GM19238 (cell line): ENCODE data around the gene HSPA5.
A peak's percentile ranks its signal among the peaks of the same experiment; 100 is the strongest.
"Not testable (repeated sequence)": the region's sequence is repeated elsewhere in the genome, so short reads cannot be mapped to it uniquely, and the experiment has no call there.

ENCODE experiments used
- DNase-seq: peaks from one replicate; pipeline ENCODE4 v3.0.0; 2011; ENCODE audit warnings: low spot score; ENCODE audit not compliant: insufficient read length

HSPA5 gene

DNA sequence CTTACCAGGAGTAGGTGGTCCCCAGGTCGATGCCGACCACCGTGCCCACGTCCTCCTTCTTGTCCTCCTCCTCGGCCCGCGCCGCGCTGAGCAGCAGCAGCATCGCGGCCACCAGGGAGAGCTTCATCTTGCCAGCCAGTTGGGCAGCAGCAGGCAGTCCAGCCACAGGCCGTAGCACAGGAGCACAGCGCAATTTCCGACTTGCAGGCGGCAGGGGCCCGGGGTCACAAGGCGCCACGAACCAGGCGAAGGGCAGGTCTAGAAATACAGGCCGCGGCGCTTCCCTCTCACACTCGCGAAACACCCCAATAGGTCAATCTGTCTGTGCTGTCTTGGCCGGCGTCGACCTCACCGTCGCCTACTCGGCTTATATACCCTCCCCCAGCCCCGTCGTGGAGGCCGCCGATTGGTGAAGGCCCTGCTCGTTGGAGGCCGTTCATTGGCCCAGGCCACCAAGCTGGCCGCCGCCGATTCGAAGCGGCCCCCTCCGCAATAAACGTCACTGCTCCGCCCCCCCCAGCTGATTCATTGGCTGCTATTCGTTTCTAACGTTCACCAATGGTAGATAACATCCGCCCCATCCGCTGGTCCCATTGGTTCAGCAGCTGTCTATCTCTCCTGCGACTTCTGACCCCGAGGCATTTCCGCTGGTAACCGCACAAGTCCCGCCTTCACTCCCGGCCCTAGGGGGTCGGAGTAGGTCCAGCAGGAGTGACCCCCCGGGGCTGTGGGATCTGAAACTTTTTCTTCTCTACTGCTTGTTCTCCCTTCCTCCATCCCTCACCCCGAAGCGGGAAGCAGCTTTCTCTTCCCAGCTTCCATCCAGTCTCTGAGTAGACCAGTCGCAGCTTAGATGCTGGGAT, at the start of gene HSPA5:
HSPA5 (minus strand) TSS at position 344 of the 863 bp plus-strand sequence; CDS start at position 127, 217 bp downstream.
- peak; percentile 95 for DNase-seq

- not testable (repeated sequence) for DNase-seq
Measured at GRCh38 chr9:125286935-125287433, 45.8 kb upstream of the HSPA5 start.

DNA sequence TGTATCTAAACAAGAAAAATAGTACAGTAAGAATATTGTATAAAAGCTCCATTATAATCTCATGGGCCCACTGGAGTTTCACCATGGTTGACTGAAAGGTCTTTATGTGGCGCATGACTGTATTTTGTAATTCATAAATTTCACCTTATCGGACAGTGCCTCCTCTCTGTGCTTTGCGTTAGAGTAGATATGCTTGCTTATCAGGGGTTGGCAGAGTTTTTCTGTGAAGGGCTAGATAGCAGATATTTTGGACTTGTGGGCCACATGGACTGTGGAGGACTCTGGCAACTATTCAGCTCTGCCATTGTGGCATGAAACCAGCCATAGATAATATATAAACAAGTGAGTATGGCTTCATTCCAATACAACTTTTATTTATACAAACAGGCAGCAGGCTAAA, 43.7 kb upstream of the HSPA5 start:
- DNase-seq = no peak

DNA sequence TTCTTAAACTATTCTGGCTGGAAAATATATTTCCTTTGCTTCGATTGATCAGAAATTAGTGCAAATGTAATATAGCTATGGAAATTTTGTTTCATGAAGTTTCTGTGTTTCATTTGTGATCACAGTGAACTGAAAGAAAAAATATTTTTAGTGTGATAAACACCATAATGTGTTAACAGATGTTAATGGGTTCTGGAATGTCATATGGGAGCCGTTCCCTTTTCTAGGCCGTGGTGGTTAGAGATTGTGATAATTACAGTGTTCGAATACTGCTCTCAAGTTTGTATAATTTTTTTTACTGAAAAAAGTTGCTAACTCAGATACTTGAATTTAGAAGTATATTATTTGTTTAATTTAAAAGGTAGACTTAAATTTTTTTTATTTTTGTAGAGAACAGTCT, 39.8 kb upstream of the HSPA5 start:
- no peak for DNase-seq

DNA sequence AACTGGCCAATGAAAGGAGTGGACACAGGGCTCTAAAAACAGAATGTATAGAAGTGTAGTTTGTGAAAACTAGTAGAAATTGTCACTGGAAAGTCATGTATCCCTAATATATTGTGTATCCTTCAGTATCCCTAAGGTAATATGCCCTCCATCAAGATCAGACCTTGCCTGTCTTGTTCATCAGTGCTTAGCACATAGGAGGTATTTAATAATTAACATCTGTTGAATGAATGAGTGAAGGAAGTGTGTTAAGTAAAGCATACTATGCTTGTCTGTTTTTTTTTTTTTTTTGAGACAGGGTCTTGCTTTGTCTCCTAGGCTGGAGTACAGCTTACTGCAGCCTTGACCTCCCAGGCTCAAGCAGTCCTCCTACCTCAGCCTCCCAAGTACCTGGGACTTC, 36.3 kb upstream of the HSPA5 start:
- DNase-seq = no peak

DNA sequence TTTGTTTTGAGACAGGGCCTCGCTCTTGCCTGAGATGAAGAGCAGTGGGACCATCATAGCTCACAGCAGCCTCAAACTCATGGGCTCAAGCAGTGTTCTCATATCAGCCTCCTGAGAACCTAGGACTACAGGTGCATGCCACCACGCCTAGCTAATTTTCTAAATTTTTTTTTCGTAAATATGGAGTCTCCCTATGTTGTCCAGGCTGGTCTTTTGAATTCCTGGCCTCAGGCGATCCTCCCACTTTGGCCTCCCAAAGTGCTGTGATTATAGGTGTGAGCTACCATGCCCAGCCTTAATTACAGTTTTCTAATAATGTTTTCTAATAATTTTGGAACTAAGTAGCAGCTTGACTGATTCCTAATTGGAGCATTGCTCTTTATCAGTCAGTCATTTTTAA, 35.6 kb upstream of the HSPA5 start:
- no peak for DNase-seq

DNA sequence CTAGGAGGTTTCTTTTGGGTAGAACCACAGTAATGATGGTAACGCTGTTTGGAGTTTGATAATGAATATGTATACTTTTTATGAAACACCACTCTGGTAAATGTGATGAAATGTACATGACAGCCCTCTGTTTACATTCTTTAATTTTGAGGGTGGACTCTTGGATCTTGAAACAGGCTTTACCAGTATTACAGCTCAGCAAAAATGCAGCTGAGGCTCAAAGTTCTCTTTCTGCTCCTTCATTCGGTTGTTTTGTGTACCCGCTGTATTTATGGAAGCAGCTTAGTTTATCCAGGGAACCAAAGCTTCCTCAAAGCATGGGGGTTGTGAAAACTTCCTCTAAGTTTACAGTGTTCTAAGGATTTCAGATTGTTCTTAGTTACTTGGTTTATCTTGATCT, 31.6 kb upstream of the HSPA5 start:
- DNase-seq = no peak

DNA sequence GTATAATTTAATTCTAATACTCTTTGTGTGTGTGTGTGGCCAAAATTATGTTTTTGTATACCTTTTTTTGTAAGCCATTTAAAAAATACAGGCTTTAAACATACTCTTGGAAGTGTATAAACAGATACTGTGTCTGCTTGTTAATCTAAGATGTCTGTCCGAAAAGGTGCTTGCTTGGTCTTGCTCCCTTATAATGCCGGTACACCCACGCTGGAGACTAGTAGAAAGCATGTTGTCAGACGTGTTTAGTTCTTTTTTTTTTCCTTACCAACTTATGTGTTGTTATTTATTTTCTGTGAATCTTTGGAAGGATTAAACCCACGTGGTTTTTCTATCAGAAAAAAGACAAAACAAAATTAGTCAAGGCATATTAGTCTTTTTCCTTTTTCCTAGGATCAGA, 29.9 kb upstream of the HSPA5 start:
- DNase-seq = no peak

DNA sequence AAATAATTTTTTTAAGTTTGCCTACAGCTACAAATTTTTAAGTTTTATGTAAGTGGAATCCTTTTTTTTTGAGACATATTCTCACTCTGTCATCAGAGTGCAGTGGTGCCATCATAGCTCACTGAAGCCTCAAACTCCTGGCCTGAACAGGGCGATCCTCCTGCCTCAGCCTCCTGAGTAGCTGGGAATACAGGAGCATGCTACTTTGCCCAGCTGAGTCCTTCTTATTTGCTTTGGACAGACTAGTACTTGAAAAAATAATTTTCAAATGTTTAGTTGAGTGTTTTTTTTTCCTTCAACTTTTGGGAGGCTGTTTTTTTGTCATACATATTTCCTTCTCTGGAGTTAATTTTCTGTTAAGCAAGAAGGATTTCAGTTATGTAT, 27.9 kb upstream of the HSPA5 start:
- DNase-seq = no peak

DNA sequence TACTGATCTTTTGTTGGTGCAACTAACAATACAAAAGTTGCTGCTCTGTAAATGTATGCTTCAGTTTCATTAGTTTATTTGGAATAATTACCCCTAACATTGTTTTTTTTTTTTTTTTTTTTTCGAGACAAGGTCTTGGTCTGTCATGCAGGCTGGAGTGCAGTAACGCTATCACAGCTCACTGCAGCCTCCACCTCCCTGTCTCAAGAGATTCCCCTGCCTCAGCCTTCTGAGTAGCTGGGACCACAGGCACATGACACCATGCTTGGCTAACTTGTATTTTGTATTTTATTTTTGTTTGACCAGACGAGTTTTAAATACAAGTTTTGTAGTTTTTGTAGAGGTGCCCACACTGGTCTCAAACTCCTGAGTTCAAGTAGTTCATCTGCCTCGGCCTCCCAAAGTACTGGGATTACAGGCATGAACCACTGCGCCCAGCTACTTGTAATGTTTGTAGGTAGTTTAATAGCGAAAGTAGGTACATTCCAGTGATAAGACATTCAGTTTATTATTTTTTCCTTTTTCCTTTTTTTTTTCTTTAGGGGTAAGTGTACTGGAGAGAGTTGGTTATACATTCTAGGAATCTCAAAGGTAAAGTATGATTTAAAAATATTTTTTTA, 27.4 kb upstream of the HSPA5 start:
- DNase-seq = no peak

GRCh38 chr9:125264068-125264467, 22.9 kb upstream of the HSPA5 start:
- DNase-seq = not testable (repeated sequence)

DNA sequence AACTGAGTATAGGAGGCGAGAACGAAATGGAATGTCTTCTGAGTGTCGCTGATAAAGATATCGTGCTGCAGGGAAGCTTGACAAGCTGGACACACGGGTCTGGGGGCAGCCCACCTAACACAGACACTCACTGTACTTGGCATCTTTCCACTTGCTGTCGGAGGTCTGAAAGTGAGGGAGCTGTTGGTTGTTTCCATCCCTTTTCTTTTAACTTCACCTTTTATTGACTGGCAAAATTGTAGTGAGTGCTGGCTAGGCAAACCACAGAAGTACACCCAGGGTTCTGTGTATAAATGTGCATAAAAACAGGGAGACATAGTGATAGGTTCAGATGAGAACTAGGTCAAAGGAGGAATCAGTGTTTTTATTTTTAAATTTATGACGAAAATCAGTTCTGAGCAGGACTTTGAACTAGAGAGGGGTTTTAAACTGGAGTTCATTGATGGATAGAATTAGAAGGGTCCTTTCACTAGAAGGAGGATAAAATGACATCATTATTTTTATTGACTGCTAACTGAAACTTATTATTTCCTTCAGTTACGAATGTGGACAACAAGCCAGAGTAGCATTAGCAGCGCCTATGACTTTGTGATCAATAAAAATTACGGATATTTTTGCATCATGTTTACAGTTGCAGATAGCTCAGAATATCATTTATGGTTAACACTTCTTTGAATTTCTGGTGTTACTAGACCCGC, 21.3 kb upstream of the HSPA5 start:
- no peak for DNase-seq

GRCh38 chr9:125261501-125262293, 20.6 kb upstream of the HSPA5 start, which contains the start of gene GAPVD1:
Gene GAPVD1, plus strand, starts transcription at chr9:125261826. Its CDS starts 37,096 bp downstream, at chr9:125298922.
- DNase-seq = peak; percentile 96

DNA sequence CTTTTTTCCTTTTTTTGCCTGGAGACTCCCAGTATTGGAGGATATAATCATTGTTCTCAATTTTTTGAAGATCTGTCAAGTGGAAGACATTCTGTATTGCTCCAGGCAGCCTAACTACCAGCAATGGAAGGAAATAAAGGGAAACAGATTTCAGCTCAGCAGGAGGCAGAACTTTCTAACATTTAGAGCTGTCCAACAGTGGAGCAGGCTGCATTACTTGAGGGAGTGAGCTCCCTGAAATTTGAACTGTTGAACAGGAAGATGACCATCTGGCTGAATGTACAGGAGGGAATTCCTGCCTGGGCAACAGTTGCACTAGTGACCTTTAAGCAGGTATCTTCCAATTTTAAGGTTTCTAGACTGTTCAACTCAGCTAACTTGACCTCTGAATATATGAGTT, 19.4 kb upstream of the HSPA5 start:
- no peak for DNase-seq

DNA sequence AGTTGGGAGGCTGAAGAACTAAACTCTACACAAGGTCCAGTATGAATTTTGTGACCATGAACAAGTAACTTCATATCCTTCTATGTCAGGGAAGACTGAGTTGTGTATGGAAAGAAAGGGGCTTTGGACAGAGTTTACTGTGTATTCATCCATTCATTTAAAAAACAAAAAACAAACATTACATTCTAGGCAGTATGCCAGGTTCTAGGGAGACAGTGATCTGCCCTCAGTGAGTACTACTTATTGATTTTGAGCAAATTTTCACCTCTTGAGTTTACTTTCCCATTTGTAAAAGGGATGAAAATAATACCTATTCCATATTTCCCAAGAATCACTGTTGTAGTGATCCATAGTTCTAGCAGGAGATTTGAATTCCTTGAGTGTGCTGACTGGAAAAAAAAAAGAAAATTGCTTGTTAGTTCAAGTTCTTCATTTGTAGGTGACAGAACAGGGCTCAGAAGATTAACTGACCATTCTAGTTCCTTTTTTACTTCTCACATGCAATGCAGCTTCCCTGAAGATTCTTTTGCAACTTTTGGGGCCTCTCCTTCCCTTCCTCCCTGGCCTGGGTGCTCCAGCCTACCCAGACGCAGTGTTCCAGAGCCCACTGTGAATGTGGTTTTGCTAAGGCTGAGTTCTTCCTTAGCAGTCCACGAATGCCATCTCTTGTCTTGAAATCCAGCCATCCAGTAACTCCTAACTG, 17.8 kb upstream of the HSPA5 start:
- no peak for DNase-seq

DNA sequence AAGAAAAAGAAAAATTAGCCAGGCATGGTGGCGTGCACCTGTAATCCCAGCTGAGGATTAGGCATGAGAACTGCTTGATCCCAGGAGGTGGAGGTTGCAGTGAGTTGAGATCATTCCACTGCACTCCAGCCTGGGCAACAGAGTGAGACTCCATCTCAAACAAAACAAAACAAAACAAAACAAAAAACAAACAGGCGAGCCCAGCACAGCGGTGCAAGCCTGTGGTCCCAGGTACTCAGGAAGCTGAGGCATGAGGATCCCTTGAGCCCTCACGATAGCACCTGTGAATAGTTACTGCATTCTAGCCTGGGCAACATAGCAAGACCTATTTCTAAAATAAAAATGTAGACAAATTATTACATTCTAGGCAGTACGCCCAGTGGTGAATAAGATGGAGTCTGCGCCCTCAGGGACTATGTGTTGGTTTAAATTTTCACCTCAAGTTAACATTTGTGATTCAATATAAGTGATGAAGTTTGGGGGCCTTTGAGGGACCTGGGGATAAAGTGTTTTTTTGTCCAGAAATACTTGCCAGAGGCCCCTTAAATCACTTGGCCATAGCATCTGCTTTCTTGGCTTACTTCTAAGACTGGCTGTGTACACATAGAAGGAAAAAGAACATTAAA, 17.1 kb upstream of the HSPA5 start:
- DNase-seq = no peak

GRCh38 chr9:125255781-125256391, 14.7 kb upstream of the HSPA5 start:
- DNase-seq = no peak

- DNase-seq = no peak
Measured at GRCh38 chr9:125254231-125254630, 13.1 kb upstream of the HSPA5 start.

DNA sequence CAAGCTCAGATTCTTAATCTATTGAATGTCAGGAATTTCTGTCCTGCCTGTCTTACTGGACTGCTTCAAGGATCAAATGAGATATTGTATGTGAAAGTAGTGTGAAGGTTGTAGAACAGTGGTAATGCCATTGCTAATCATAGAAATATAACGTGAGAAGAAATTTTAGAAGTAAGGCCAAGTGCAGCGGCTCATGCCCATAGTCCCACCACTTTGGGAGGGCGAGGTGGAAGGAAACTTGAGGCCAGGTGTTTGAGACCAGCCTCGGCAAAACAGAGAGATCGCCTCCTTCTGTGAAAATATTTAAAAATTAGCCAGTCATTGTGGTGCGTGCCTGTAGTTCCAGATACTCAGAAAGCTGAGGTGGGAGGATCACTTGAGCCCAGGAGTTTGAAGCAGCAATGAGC, 5.1 kb upstream of the HSPA5 start:
- no peak for DNase-seq

DNA sequence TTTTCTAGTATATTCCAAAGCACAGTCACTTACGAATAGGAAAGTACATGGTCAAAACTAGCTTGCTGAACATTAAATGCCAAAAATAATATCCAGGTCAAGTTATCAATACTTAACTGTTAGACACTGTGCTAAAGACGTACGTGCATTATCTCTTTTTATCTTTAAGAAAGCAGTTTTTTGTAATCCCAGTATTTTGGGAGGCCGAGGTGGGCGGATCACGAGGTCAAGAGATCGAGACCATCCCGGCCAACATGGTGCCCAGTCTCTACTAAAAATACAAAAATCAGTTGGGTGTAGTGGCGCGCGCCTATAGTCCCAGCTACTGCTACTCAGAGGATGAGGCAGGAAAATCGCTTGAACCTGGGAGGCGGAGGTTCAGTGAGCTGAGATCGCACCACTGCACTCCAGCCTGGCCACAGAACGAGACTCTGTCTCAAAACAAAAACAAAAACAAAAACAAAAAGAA, 2.7 kb upstream of the HSPA5 start:
- DNase-seq = no peak
